ENCODE data around the gene ORMDL2.

The ORMDL2 gene

DNA sequence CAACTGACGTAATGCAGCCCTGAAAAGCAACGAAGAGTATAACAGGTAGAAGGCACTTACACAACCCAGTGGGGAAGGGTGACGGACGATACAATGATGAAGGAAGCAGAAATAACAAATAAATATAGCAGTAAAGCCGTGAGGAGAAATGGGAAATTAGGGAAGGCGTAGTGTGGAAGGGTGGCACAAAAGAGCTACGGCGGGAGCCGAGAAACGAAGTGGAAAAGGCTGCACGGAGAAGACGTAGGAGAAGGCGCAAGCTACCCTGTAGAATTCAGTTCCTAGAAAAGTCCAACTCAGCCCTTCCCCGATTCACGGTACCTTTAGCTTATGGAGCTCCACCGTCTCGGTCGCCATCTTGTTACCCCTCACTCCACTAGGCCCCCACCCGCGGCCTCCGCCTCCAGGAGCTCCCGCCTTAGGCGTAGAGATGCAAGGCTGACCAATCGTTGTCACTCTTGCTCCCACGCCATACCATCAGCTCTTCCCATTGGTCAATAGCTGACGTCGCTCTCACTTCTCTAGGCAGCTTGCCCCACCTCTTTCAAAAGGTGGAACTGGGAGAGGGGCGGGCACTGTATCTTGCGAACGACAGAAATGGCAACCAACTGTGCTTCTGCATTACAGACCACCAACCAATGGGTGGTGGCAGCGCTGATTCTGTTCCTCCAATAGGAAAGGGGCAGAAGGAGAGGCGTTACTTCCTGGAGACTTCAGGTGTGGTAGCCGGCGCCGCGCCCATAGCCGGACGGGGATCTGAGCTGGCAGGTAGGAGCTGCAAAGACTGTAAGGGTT lies at the start of gene ORMDL2, which contains the start of gene SARNP:
ORMDL2 (plus strand) TSS at position 697 of the 795 bp plus-strand sequence. CDS start 959 bp downstream, outside the sequence.
SARNP (minus strand) TSS at position 380 of the 795 bp plus-strand sequence; CDS start at position 357, 23 bp downstream.
- peak; percentile 99 for DNase-seq

DNA sequence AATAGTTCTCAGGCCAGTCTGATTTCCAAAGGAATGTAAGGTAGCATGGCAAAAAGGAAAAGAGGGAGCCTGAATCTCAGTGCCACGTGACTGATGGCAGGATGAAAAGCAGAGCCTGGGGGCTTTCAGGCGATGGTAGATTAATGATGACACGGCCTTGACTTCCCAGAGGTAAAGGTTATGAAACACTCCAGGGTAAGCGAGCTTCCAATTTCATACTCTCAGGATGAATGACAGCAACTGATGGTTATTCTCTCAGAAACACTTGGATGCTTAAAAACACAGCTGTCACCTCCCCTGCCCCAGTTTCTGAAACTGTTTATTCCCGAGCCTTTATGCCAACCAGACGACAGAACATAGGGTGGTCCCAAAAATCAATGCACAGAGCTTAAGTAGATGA lies 46.1 kb upstream of the ORMDL2 start:
- no peak for DNase-seq

DNA sequence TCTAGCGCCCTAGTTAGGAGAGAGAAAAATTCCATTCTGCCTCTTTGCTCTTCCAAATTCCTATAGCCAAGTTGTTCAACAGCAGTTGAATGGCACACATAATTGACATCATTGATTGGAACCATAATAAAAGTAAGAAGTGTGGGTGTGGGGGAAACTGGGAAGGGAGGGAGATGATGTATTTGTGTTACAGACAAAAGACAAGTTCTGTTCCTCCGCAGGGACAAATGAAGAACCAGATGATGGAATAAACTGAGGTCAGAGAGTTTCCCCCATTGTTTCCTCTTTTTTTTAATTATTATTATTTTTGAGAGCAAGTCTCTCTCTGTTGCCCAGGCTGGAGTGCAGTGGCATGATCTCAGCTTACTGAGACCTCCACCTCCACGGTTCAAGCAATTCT lies 40.0 kb upstream of the ORMDL2 start:
- DNase-seq = no peak

- no peak for DNase-seq
Observed at GRCh38 chr12:55780685-55781084, 37.2 kb upstream of the ORMDL2 start.

- no peak for DNase-seq
Observed at GRCh38 chr12:55788546-55788945, 29.3 kb upstream of the ORMDL2 start.

DNA sequence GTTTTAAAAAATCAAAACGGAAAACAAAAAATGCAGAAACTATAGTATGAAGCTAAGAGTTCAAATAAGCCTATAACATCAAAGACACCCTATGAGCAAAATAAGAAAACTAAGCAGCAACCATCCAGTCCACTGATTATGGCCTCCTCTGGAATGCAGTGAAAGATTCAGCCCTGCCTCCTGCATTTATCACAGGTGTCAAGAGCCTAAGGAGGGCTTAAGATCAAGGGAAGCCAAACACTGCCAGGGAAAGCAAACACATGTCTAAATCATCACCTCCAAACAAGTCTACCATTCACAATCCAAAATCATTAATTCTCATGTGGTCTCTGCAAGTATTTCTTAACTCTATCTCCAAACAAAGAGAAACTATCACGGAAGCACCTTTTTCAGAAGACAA lies 28.7 kb upstream of the ORMDL2 start:
- no peak for DNase-seq

GRCh38 chr12:55789893-55790292 lies 27.9 kb upstream of the ORMDL2 start:
- no peak for DNase-seq

DNA sequence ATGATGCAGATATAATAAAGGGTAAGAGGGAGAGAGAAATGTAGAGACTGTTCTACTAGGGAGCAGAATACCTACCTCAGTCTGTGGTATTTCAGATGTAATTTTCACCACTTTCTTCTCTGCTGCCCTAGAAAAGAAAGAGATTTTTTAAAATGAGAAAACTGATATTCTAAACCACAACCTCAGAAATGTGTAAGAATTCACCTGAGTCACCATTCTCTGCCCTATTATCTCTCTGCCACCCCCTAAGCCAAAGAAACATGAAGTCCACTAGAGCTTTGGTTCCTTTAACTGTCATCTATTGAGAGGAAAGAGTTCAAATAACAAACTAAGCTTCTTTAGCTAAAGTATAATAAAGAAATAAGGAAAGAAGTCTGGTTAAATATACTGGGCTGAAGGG lies 21.9 kb upstream of the ORMDL2 start:
- DNase-seq = no peak

DNA sequence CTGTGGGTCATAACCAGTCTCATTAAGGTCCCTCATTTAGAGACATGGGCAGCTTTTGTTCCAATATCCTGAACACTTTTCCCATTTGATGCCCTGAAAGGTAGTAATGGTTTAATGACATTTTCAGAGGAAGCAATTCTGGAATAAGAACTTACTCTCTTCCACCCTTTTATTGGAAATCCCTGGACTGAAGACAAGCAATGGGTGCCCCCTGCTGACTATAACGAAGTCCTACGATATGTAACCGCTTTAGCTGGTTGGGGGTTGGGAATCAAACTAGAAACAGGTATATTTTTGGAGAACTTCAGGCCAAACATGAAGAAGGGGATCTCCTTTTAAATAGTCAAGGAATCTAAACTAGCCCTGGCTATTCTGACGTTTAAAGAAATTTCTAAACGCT lies 20.8 kb upstream of the ORMDL2 start:
- DNase-seq = peak; percentile 1

- no peak for DNase-seq
Observed at GRCh38 chr12:55797550-55797949, 20.3 kb upstream of the ORMDL2 start.

DNA sequence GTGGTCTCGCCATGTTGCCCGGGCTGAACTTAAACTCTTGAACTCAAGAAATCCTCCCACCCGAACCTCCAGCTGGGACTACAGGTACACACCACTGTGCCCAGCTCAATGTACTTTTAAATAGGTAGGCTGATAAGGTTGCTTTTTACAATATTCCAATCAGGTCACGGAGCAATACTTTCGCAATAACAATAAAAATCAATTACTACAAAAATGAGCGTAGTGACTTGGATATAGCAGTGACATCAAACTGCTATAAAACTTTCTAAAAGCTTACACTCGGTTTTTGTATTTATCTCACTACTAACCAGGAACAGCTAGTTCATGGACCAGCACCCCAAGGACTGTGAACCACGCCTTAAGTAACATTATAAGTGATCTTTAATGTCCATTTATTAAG lies 10.9 kb upstream of the ORMDL2 start:
- no peak for DNase-seq

GRCh38 chr12:55809274-55809673 lies 8.6 kb upstream of the ORMDL2 start:
- DNase-seq = no peak

DNA sequence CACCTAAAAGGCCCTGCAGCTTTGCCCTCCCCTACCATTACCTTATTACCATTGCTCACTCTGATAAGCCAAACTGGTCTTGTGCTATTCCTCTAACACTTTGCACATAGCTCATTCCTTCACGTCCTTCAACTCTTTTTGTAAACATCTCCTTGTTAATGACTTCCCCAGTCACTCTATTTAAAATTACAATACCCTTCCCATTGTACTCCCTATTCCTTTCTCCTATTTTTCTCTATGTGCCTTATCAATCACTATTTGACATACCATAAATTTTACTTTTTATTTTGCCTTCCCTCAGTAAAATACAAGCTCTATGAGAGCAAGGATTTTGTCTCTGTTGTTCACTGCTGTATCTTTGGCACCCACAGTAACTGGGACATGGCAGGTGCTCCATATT lies 5.8 kb upstream of the ORMDL2 start:
- no peak for DNase-seq

DNA sequence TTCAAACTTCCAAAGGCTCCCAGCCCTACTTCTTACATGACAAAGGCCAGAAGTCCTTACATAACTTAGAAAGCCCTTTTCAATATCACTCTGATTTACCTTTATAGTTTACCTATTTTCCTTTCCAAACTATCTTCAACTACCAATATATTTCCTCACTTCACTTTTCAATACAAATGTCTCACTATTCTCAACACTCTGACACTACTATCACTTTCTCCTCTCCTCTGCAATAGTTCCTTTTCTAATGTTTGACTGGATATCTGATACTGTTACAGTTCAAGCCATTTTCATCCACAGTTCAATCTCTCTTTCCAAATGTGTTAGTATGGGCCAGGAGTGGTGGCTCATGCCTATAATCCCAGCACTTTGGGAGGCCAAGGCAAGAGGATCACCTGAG lies 3.6 kb upstream of the ORMDL2 start:
- no peak for DNase-seq

GRCh38 chr12:55815473-55815872 lies 2.4 kb upstream of the ORMDL2 start:
- no peak for DNase-seq

DNA sequence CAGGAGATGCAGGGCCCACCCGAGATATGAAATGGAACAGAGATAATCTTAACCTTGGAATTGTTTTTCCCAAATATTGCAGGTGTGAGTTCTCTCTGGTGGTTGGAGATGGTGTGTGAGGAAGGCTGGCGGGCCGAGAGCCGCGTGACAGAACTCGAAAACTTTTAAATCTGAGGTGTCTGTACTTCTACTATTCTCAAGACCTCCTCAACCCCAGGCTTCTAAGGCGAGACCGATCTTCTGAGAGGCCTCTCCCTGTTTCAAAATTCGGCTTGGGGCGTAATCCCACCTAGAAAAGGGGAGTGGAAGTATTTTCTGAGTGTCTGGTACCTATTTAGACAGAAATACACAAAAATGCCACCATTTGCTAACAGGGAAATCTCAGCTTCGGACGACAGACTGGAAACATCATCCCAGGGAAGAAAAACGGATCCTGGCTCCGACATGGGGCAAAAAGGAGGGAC lies 928 bp upstream of the ORMDL2 start:
- no peak for DNase-seq

DNA sequence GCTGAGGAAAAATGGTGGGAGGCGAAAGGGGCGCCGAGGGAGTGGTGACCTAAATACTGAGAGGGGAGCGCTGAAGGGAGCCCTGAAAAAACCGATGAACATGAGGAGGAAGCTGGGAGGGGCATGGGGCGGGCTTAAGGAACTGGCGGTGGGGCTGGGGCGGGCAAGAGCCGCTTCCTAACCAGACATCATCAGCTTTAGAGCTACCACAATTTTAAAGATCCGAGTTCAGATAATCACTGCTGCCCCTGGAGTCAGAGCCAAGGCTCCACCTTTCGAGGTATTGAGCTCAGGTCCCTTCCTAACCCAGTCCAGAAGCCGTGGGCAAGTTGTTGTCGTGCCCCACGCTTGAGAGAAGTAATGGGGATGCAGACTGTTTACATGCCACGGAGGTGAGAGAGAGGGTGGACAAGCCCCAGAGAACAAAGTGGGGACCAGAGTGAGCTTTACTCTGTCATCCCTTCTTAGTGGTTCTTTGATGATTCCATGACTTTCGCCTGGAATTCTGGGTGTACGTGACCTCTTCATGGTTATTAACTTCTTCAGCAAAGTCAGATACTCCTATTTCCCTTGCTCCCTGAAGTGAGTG lies 393 bp downstream of the ORMDL2 start:
- no peak for DNase-seq

GRCh38 chr12:55818886-55819285 lies 1.0 kb downstream of the ORMDL2 start:
- DNase-seq = no peak

GRCh38 chr12:55820679-55821078 lies 2.8 kb downstream of the ORMDL2 start:
- no peak for DNase-seq

- DNase-seq = no peak
Observed at GRCh38 chr12:55822228-55822627, 4.4 kb downstream of the ORMDL2 start.

DNA sequence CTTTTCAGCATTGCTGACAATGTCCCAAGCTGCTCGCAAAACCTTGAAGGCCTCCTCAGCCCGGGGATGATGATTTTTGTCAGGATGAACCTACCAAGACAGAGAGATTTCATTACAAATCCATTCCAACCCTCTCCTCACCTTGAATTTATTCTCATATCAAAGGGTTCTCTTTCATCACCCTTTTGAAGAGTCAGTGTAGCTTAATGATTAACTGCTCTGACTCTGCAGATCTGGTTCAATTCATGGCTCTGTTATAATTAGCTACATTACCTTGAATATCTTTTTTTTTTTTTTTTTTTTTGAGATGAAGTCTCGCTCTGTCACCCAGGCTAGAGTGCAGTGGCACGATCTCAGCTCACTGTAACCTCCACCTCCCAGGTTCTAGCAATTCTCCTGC lies 5.6 kb downstream of the ORMDL2 start:
- no peak for DNase-seq

GRCh38 chr12:55824726-55825125 lies 6.9 kb downstream of the ORMDL2 start:
- DNase-seq = no peak

DNA sequence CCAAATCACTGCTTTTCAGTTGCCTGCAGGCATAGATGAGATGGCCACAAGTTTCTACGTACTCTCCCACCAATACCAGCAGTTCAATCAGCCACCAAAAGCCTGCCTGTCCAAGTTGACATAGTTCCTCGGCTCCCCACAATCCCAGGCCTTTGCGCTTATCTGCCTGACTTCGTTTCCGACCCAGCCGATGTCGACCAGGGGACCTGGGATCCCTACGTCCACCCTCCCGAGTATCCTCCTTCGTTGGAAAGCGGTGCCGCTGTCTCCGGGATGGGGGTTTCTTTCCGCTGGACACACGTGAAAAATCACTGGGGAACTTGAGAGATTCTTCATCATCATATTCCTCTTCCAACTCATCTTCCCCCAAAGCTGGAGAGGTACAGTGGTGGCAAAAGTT lies 10.0 kb downstream of the ORMDL2 start:
- no peak for DNase-seq

GRCh38 chr12:55828357-55828756 lies 10.5 kb downstream of the ORMDL2 start:
- no peak for DNase-seq
